ENCODE data around the gene PACRG. TPM values are rescaled to one million over a fixed set of nuclear protein-coding genes. Genes with fewer than 3 reads are reported as not detected.
A peak's percentile ranks its signal among the peaks of the same experiment; 100 is the strongest.

The PACRG gene
- total RNA-seq, 1 donor, result 1.4 TPM

GRCh38 chr6:162856885-162857284, 129.1 kb downstream of the PACRG start:
- Histone ChIP-seq H2AFZ (ENCODE audit: low read length) (peak overlapping the region; percentile 76), H3K79me2 (ENCODE audit: insufficient read depth, low read length) (no peaks in the 10 kb centered on the region), H3K36me3 (ENCODE audit: insufficient read depth, low read length) (no peaks in the 10 kb centered on the region), H4K20me1 (ENCODE audit: insufficient read depth, low read length) (no peaks in the 10 kb centered on the region), H3K27me3 (ENCODE audit: insufficient read depth, low read length) (no peaks in the 10 kb centered on the region), H3K27ac (ENCODE audit: low read depth, low read length) (no peak overlapping the region), H3K4me2 (ENCODE audit: insufficient read depth, low read length) (peak overlapping the region; percentile 76), H3K9me3 (ENCODE audit: low read depth, low read length) (no peaks in the 10 kb centered on the region), H3K4me3 (ENCODE audit: insufficient read depth, low read length) (peak overlapping the region; percentile 57), H3K4me1 (ENCODE audit: insufficient read depth, low read length) (no peaks in the 10 kb centered on the region)
- TF ChIP-seq, protein P1, sequence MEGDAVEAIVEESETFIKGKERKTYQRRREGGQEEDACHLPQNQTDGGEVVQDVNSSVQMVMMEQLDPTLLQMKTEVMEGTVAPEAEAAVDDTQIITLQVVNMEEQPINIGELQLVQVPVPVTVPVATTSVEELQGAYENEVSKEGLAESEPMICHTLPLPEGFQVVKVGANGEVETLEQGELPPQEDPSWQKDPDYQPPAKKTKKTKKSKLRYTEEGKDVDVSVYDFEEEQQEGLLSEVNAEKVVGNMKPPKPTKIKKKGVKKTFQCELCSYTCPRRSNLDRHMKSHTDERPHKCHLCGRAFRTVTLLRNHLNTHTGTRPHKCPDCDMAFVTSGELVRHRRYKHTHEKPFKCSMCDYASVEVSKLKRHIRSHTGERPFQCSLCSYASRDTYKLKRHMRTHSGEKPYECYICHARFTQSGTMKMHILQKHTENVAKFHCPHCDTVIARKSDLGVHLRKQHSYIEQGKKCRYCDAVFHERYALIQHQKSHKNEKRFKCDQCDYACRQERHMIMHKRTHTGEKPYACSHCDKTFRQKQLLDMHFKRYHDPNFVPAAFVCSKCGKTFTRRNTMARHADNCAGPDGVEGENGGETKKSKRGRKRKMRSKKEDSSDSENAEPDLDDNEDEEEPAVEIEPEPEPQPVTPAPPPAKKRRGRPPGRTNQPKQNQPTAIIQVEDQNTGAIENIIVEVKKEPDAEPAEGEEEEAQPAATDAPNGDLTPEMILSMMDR (IDR thresholded peaks at IDR 0.05; ENCODE audit: extremely low read depth, low read depth, low read length), result peak; percentile 47
- peak; percentile 58 for DNase-seq (ENCODE audit: insufficient read length, low spot score, missing footprints)

GRCh38 chr6:162857326-162857725, 129.6 kb downstream of the PACRG start:
- Histone ChIP-seq H3K4me1 (ENCODE audit: insufficient read depth, low read length) (no peaks in the 10 kb centered on the region), H3K9me3 (ENCODE audit: low read depth, low read length) (no peaks in the 10 kb centered on the region), H3K27ac (ENCODE audit: low read depth, low read length) (no peak overlapping the region), H3K4me2 (ENCODE audit: insufficient read depth, low read length) (peak overlapping the region; percentile 76), H3K36me3 (ENCODE audit: insufficient read depth, low read length) (no peaks in the 10 kb centered on the region), H4K20me1 (ENCODE audit: insufficient read depth, low read length) (no peaks in the 10 kb centered on the region), H3K27me3 (ENCODE audit: insufficient read depth, low read length) (no peaks in the 10 kb centered on the region), H2AFZ (ENCODE audit: low read length) (peak overlapping the region; percentile 76), H3K4me3 (ENCODE audit: insufficient read depth, low read length) (peak overlapping the region; percentile 57), H3K79me2 (ENCODE audit: insufficient read depth, low read length) (no peaks in the 10 kb centered on the region)
- no peak for DNase-seq (ENCODE audit: insufficient read length, low spot score, missing footprints)
- TF ChIP-seq, protein P1 (IDR thresholded peaks at IDR 0.05; ENCODE audit: extremely low read depth, low read depth, low read length), result no peak

DNA sequence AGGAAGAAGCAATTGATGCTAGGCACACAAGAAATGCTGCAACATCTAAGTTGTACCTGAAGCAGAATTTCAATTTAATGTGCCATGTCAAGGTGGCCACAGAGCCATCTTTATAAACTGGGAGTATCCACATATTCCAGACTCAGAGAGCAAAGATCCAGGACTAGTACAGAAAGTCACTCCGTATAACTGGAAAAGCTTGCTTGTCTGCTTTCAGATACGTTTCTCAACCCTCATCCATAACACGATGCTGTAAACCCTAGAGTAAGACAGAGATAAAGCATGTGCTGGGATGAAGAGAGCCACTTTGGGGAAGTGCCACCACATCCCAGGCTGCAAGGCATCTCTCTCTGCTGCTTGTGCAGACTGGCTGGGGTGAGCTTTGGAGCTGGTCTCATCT, 134.7 kb downstream of the PACRG start:
- H4K20me1 ChIP-seq (ENCODE audit: insufficient read depth, low read length), result no peaks in the 10 kb centered on the region
- H3K4me1 ChIP-seq (ENCODE audit: insufficient read depth, low read length), result no peaks in the 10 kb centered on the region
- no peak overlapping the region for H3K4me2 ChIP-seq (ENCODE audit: insufficient read depth, low read length)
- no peaks in the 10 kb centered on the region for H3K79me2 ChIP-seq (ENCODE audit: insufficient read depth, low read length)
- H3K36me3 ChIP-seq (ENCODE audit: insufficient read depth, low read length), result no peaks in the 10 kb centered on the region
- H3K27ac ChIP-seq (ENCODE audit: low read depth, low read length), result no peak overlapping the region
- H2AFZ ChIP-seq (ENCODE audit: low read length), result no peak overlapping the region
- peak; percentile 64 for DNase-seq (ENCODE audit: insufficient read length, low spot score, missing footprints)
- H3K27me3 ChIP-seq (ENCODE audit: insufficient read depth, low read length), result no peaks in the 10 kb centered on the region
- TF ChIP-seq, protein P1 (IDR thresholded peaks at IDR 0.05; ENCODE audit: extremely low read depth, low read depth, low read length), result no peak
- no peaks in the 10 kb centered on the region for H3K9me3 ChIP-seq (ENCODE audit: low read depth, low read length)
- no peak overlapping the region for H3K4me3 ChIP-seq (ENCODE audit: insufficient read depth, low read length)

DNA sequence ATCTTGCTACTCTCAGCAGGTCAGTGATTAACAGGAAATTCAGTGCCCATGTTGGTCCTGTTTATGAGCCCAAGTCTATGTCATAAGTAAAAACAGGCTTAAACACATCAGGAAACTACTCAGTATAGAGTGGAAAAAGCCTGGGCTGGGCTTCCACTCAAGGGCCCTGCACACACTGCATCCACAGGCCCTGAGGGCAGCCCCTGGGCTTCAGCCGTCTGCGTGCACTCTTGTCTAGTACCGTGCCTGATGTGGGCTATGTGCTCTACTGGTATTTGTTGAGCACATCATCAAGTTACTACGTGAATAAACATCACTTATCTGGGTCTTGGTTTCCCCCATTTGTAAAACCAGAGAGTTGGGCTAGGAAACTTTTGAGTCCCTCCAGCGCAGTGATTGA, 135.2 kb downstream of the PACRG start:
- no peak overlapping the region for H3K4me2 ChIP-seq (ENCODE audit: insufficient read depth, low read length)
- no peaks in the 10 kb centered on the region for H4K20me1 ChIP-seq (ENCODE audit: insufficient read depth, low read length)
- H3K9me3 ChIP-seq (ENCODE audit: low read depth, low read length), result no peaks in the 10 kb centered on the region
- TF ChIP-seq, protein P1 (IDR thresholded peaks at IDR 0.05; ENCODE audit: extremely low read depth, low read depth, low read length), result no peak
- no peak for DNase-seq (ENCODE audit: insufficient read length, low spot score, missing footprints)
- no peak overlapping the region for H2AFZ ChIP-seq (ENCODE audit: low read length)
- no peaks in the 10 kb centered on the region for H3K27me3 ChIP-seq (ENCODE audit: insufficient read depth, low read length)
- H3K4me1 ChIP-seq (ENCODE audit: insufficient read depth, low read length), result no peaks in the 10 kb centered on the region
- H3K4me3 ChIP-seq (ENCODE audit: insufficient read depth, low read length), result no peak overlapping the region
- H3K79me2 ChIP-seq (ENCODE audit: insufficient read depth, low read length), result no peaks in the 10 kb centered on the region
- H3K36me3 ChIP-seq (ENCODE audit: insufficient read depth, low read length), result no peaks in the 10 kb centered on the region
- no peak overlapping the region for H3K27ac ChIP-seq (ENCODE audit: low read depth, low read length)
